Inflammatory macrophage treated with lipopolysaccharide for 1 hour (primary cell): ENCODE data around the gene MYH3.

Experiments used
- DNase-seq, 2 donors: peaks; one replicate each; pipeline ENCODE4 v3.0.0-alpha.2; 2020 to 2022

MYH3 gene

GRCh38 chr17:10612957-10613744, 44.0 kb downstream of the MYH3 start:
- DNase-seq = no peak

GRCh38 chr17:10610884-10611283, 46.2 kb downstream of the MYH3 start:
- DNase-seq = no peak

- no peak for DNase-seq
These were observed 48.9 kb downstream of the MYH3 start for GRCh38 chr17:10608244-10608643.

- DNase-seq = no peak
These were observed 51.0 kb downstream of the MYH3 start for GRCh38 chr17:10606110-10606509.

- DNase-seq = no peak
These were observed 51.8 kb downstream of the MYH3 start for GRCh38 chr17:10605221-10605783.

GRCh38 chr17:10604521-10604920, 52.6 kb downstream of the MYH3 start:
- no peak for DNase-seq

GRCh38 chr17:10603931-10604330, 53.2 kb downstream of the MYH3 start:
- DNase-seq = no peak

- DNase-seq = no peak
These were observed 56.5 kb downstream of the MYH3 start for GRCh38 chr17:10600571-10600970.

- DNase-seq = no peak
These were observed 58.5 kb downstream of the MYH3 start for GRCh38 chr17:10598621-10599020.

GRCh38 chr17:10589553-10590145, 67.5 kb downstream of the MYH3 start:
- DNase-seq = no peak

GRCh38 chr17:10585529-10585928, 71.6 kb downstream of the MYH3 start:
- DNase-seq = no peak

- DNase-seq = no peak
These were observed 73.3 kb downstream of the MYH3 start for GRCh38 chr17:10583834-10584233.

- no peak for DNase-seq
These were observed 77.8 kb downstream of the MYH3 start for GRCh38 chr17:10579270-10579669.
